Measurements from ENCODE around the gene MOCOS. TPM values are rescaled to one million over a fixed set of nuclear protein-coding genes. Genes with fewer than 3 reads are reported as not detected.

Gene MOCOS
- total RNA-seq, 1 experiment from 2014 or later: 4.2 TPM

- TF ChIP-seq E2F4 (CRISPR knock-in tag; IDR thresholded peaks at IDR 0.05; ENCODE audit: borderline replicate concordance, low read depth): no peak
- TF ChIP-seq GABPB1 (CRISPR knock-in tag; IDR thresholded peaks at IDR 0.05): no peak
- no peak for TF ChIP-seq FOXJ3 (CRISPR knock-in tag; IDR thresholded peaks at IDR 0.05; ENCODE audit: borderline replicate concordance)
- no peak for TF ChIP-seq CDX4 (CRISPR knock-in tag; IDR thresholded peaks at IDR 0.05; ENCODE audit: borderline replicate concordance)
- no peak for TF ChIP-seq ETV6 (CRISPR knock-in tag; IDR thresholded peaks at IDR 0.05)
- TF ChIP-seq RORB (CRISPR knock-in tag; IDR thresholded peaks at IDR 0.05): no peak
- TF ChIP-seq SMAD3 (CRISPR knock-in tag; IDR thresholded peaks at IDR 0.05; ENCODE audit: borderline replicate concordance): no peak
These were observed 75.7 kb downstream of the MOCOS start (continued) for GRCh38 chr18:36262971-36263370.

GRCh38 chr18:36264283-36264682 is 77.0 kb downstream of the MOCOS start:
- H3K4me3 Mint-ChIP-seq: no peak overlapping the region
- no peaks in the 10 kb centered on the region; the same call in 1 of the 2 replicates for H3K27me3 Mint-ChIP-seq (ENCODE audit: low read depth)
- ChIA-PET CTCF (interaction anchor here (1.1 kb wide), 1 partner anchor 20 kb away, joined by 7 read pairs; no protein-coding TSS in a partner anchor), POLR2A (interaction anchor here (1.3 kb wide), 1 partner anchor 61 kb away, joined by 3 read pairs; no protein-coding TSS in a partner anchor)
- TF ChIP-seq NR1H2 (CRISPR knock-in tag; IDR thresholded peaks at IDR 0.05): no peak
- TF ChIP-seq ZNF512 (CRISPR knock-in tag; IDR thresholded peaks at IDR 0.05; ENCODE audit: borderline replicate concordance): no peak
- no peak for TF ChIP-seq AR (CRISPR knock-in tag; IDR thresholded peaks at IDR 0.05)
- no peak for TF ChIP-seq STAT6 (CRISPR knock-in tag; conservative IDR thresholded peaks at IDR 0.05; ENCODE audit: low read depth)
- no peak for TF ChIP-seq TP53 (CRISPR knock-in tag; IDR thresholded peaks at IDR 0.05)
- TF ChIP-seq MLX (CRISPR knock-in tag; IDR thresholded peaks at IDR 0.05): no peak
- TF ChIP-seq FOXJ3 (CRISPR knock-in tag; IDR thresholded peaks at IDR 0.05; ENCODE audit: borderline replicate concordance): no peak
- TF ChIP-seq CTCF (IDR thresholded peaks at IDR 0.05): no peak
- no peak for TF ChIP-seq ELF4 (CRISPR knock-in tag; IDR thresholded peaks at IDR 0.05; ENCODE audit: low read depth)
- no peak for TF ChIP-seq ZNF232 (CRISPR knock-in tag; IDR thresholded peaks at IDR 0.05)
- no peak for TF ChIP-seq HMGXB4 (CRISPR knock-in tag; IDR thresholded peaks at IDR 0.05)
- TF ChIP-seq EMX1 (CRISPR knock-in tag; IDR thresholded peaks at IDR 0.05): no peak
- no peaks in the 10 kb centered on the region for H3K9me3 Mint-ChIP-seq
- H3K4me1 Mint-ChIP-seq: peaks cover 22% of the 10 kb centered on the region
- no peak for DNase-seq (ENCODE audit: low spot score)
- ATAC-seq: no peak
- H3K27ac Mint-ChIP-seq: peak overlapping the region; percentile 30; the same call in 1 of the 2 replicates
- no peaks in the 10 kb centered on the region for H3K36me3 Mint-ChIP-seq
